Left lobe of liver (tissue), 2 donors: Measurements from ENCODE around the gene FAM53B. TPM values are rescaled to one million over a fixed set of nuclear protein-coding genes. Genes with fewer than 3 reads are reported as not detected.

Experiments
- ATAC-seq: fragments of 200-7000 bp; cut with Tn5 transposase; one replicate; pipeline ENCODE4 v1.9.1; 2020; ENCODE audit warnings: mild to moderate bottlenecking, moderate library complexity
- DNase-seq: peaks from one replicate; pipeline ENCODE4 v3.0.0-alpha.2; 2020; ENCODE audit warnings: low spot score
- total RNA-seq: library from RNA; stranded (reverse); gene quantifications from one replicate; pipeline ENCODE4 v1.2.1, GENCODE V29; 2021
- donor health status: DM: no; HTN: no; CAD: no; lungs with moderate emphysema.
- donor health status: DM: no; HTN: yes; CAD: no.

FAM53B gene
- total RNA-seq, 1 donor from 2014 or later = 5.7 TPM

- no peak for ATAC-seq
- no peak for DNase-seq
These were observed 1.6 kb downstream of the FAM53B start for GRCh38 chr10:124742413-124743190.

DNA sequence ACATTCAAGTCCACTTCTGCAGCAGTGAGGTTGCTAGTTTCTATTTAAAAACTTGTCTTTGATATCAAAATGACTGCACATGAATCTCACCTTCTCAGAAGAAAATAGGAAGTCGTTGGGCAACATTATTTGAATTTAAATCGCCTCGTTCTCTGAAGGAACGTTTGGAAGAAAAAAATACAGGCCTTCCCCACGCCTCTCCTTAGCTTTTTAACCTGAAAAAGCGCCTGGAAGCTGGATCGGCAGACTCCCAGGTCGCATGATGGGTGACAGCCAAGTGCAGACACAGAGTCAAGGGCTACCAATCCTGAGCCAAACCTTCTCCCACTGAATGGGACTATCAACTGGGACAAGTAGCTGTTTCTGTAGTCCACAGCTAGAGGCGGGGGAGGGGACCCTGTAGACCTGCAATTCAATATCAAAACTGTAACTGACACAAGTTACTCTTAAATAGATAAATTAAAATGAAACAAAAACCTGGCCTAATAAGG is 2.2 kb downstream of the FAM53B start:
- no peak for ATAC-seq
- no peak for DNase-seq

DNA sequence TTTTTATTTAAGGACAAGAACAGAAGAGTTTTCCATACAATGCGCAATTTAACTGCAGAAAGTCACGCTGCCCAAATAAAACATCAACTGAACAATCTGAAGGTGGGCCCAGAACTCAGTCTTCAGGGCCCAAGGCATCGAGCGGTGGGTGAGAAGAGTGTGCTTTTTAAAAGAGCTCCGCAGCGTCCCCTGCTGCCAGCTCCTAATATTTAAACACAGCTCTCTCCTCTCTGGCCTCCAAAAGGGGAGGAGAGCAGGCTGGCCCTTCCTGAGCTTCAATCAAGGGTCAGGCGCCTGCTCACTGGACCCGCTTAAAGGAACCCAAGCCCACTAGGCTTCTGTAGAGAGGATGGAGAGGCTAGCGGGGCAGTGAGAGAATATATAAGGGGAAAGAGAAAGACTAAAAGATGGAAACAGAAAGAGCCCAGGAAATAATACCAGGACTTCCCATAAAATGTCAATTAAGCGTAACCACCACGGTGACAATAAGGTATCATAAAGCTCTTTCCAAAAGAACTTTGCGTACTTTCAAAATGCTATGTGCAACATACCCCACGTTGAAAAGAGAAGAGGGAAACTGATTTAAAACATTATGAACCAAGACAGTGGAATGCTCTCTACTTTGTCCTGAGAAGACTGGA is 2.8 kb downstream of the FAM53B start:
- peak; percentile 60 for ATAC-seq
- DNase-seq = peak; percentile 81

GRCh38 chr10:124740369-124741280 is 3.6 kb downstream of the FAM53B start:
- DNase-seq (peak; percentile 71), ATAC-seq (peak; percentile 24)

DNA sequence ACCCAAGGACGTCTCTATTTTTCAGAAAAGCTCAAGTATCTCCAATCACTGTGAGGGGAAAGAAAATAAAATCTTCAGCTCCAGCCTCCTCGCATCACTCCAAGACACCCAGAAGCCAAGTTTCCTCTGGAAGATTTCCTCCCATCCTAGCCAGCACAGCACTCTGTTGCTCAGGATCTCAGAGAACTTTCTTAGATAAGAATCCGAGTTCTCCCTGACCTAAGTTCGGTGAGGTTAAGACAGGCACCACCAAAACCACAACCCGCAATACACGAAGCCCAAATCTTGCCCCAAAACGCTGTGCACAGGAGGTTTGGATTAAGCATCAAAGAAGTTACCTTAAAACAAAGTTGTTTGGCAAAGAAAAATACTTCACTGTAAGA is 4.2 kb downstream of the FAM53B start:
- ATAC-seq (no peak), DNase-seq (no peak)

GRCh38 chr10:124739119-124739921 is 4.9 kb downstream of the FAM53B start:
- ATAC-seq (no peak), DNase-seq (no peak)

DNA sequence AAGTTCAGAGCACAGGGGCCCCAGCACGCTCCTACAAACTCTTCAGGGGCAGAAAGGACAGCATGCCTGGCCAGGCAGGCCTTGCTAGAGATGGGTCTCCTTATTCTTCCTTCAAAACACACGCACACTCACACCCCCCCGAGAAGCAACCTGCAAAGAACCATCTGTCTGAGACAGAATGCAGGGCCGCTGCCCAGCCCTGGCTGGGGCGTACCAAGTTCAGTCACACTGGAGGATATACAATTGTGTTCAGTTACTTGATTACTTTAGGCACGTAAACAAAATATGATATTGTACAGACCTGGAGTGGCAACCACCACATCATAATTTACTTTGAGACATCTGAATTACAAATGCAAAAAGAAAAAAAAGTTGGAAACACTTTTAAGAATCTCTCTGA is 5.7 kb downstream of the FAM53B start:
- DNase-seq = no peak
- no peak for ATAC-seq

- no peak for DNase-seq
- ATAC-seq = no peak
These were observed 6.5 kb downstream of the FAM53B start for GRCh38 chr10:124737708-124738107.

DNA sequence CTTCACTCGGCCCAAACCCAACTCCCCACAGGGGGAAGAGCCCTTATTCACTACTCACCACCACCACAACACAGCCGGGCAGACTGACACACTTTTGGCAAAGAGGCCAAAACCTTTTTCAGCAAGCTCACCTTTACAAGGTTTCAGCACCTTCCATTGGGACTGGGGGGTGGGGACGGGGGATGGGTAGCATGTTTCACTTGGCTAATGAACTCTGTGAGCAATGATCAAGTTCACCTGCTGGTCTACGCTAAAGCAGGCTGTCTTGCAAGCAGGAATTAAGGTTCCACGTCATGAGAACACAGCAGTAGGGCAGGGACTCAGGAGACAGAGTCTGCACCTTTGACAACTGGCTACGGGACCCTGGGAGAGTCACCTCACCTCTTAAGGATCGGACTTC is 7.0 kb downstream of the FAM53B start:
- DNase-seq = no peak
- ATAC-seq = no peak

DNA sequence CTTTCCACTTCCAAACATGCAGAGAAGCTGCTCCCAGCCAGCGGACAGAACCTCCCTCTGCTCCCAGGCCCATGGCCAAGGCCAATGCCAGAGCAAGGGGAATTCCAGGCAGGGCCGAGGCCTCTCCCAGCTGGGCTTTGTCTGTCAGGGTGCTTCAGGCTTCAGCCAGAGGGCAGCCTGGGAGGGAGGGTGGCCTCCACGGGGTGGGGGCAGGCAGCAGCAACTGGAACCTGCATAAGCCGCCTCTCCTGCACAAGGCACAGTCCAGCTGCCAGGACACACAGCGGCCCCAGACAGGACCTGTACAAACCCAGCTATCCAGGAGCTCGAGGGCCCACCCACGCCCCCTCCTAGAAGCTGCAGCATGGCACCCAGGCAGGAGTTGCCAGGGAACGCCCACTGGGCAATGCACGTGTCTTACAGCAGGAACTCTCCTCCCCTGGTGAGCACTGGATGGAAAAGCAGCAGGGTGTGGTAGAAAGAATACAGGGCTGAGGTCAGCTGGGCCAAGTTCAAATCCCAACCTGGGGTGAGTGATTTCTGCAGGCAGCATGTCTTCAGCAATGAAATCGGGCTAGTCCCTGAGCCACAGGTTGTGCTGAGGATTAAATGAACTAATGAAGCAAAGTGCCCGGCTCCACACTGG is 7.6 kb downstream of the FAM53B start:
- peak; percentile 80 for ATAC-seq
- peak; percentile 85 for DNase-seq

DNA sequence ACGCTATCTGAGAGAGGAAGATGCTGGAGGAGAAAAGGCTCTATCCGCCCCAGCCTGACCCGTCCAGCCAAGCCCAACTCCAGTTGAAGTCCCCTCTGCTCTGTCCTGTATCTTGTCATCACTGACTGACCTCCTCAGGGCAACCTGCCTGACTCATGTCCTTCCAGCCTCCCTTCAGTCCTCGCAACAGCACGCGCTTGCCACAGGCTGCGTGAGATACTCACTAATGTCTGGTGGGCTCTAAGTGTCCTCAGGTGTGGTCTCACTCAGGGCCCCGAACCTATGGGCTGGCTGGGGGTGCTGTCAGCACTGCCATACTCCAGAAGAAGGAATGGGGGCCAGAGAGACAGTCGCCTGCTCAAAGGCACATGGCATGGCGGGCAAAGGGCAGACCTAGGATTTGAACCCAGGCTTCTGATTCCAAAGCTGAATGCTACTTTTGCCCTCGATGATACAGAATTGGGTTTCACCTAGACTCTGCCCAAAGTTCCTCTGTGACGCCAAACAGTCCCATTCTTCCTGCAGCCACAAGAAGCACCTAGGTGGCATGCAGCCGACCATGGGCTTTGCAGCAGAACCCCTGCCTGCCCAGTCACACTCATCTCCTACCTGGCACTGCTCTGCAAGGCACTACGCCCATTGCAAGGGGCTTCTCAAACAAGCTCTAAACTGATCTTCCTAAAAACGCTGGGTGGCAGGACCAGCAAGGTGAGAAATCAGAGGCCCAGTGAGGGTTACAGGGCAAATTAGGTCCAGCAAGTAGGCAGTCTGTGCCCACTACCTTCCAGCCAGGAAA is 8.5 kb downstream of the FAM53B start:
- no peak for DNase-seq
- no peak for ATAC-seq

DNA sequence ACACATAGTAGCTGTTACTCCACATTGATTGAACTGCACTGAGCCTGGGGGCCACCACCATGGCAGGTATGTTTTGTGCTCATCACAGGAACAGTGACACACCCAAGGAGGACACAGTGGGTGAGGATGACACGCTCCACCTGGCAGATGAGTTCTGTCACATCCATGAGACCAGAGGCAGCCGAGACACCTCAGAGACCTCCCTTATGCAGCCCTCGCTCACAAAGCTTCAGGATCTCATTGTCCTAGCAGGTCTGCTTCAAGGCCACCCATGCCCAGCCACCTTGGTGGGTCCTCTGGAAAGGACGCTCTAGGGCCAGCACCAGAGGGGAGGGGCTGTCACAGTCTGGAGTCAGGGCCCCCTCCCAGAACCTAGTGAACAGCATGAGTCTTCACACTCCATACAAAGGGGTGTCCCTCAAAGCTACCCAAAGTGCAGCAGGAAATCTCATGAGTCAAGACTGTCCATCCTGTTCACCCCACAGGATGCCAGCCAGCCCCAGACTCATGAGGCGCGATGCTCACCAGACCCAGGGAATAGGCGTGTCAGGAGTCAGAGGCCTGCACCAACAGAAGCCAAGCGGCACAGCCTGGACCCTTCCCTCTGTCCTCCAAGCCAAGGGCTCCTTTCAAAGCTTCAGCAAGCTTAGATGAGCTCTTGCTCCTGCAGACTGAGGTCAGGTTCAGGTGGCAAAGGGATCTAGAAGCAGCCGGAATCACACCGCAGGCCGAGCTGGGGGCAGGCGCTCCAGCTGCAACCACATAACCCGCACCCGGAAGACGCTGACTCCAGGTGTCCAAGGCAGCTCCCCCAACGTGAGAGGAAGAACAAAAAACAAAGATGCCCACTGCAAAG is 9.6 kb downstream of the FAM53B start:
- DNase-seq (no peak), ATAC-seq (no peak)

GRCh38 chr10:124733571-124734245 is 10.5 kb downstream of the FAM53B start:
- ATAC-seq (no peak), DNase-seq (no peak)

DNA sequence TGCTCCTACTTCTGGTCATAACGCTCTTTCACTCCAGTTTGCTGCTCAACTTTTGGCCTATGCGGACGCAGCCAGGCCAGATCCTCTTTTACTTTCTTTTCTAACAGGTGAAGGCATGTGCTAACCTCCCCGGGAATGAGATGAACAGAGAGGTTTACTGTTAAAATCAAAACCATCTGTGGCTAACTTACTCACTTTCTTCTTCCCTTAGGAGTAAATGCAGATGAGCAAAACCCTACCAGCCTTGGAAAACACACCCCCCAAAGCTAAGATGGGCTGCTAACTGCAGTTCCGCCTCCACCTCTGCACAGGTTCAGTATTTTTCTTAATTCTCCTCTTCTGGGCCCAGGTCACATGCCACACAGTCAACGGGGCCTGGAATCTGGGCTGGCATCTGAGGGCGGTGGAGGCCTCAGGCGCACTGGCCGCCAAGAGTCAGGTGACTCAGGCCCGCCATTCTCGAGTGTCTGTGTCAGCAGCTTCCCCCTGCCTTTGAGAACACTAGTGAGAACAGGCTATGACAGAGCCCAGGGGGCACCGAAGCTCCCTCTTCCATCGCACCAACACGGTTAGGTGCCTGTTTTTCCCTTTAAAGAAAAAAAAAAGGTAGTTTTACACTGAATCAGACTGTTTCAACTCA is 11.1 kb downstream of the FAM53B start:
- DNase-seq (no peak), ATAC-seq (no peak)

DNA sequence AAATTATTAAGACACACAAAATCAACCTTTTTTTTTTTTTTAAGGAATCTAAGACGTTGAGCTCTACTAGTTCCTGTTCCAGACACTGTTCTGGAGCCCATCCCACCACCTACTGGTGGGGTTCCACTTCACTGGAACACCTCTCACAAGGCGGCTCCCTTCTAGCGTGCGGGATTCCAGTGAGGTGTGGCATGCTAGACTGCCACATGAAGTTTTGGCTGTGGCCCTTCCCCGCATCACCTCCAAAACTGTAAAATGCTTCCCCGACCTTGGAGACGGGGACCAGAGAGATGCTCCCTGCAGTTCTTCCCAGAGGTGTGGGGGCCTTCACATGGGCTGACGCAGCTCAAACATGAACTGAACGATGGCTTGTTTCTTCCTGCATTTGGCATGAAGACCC is 12.6 kb downstream of the FAM53B start:
- DNase-seq (peak; percentile 37), ATAC-seq (no peak)

- DNase-seq (no peak), ATAC-seq (no peak)
These were observed 13.4 kb downstream of the FAM53B start for GRCh38 chr10:124730790-124731189.
